ELR (cell line): ENCODE results near the gene TTLL5.

Experiments used
- DNase-seq: peaks from one replicate; pipeline ENCODE4 v3.0.0-alpha.2; 2015; ENCODE audit warnings: low read depth

The TTLL5 gene

GRCh38 chr14:75732888-75733287 lies 71.8 kb downstream of the TTLL5 start:
- no peak for DNase-seq

- no peak for DNase-seq
Measured at GRCh38 chr14:75734854-75735253, 73.8 kb downstream of the TTLL5 start.

- no peak for DNase-seq
Measured at GRCh38 chr14:75736845-75737485, 75.9 kb downstream of the TTLL5 start.

GRCh38 chr14:75738192-75738591 lies 77.1 kb downstream of the TTLL5 start:
- no peak for DNase-seq

- no peak for DNase-seq
Measured at GRCh38 chr14:75742867-75743266, 81.8 kb downstream of the TTLL5 start.

- no peak for DNase-seq
Measured at GRCh38 chr14:75747899-75748298, 86.9 kb downstream of the TTLL5 start.

GRCh38 chr14:75748336-75748735 lies 87.3 kb downstream of the TTLL5 start:
- no peak for DNase-seq

- no peak for DNase-seq
Measured at GRCh38 chr14:75751296-75751695, 90.2 kb downstream of the TTLL5 start.

- DNase-seq: no peak
Measured at GRCh38 chr14:75752086-75752485, 91.0 kb downstream of the TTLL5 start.

GRCh38 chr14:75752907-75753594 lies 92.0 kb downstream of the TTLL5 start:
- DNase-seq: peak; percentile 26

GRCh38 chr14:75753696-75754095 lies 92.7 kb downstream of the TTLL5 start:
- DNase-seq: no peak

- no peak for DNase-seq
Measured at GRCh38 chr14:75757644-75758402, 96.8 kb downstream of the TTLL5 start.

- DNase-seq: no peak
Measured at GRCh38 chr14:75764020-75764419, 103.0 kb downstream of the TTLL5 start.

- peak; percentile 6 for DNase-seq
Measured at GRCh38 chr14:75769047-75769685, 108.1 kb downstream of the TTLL5 start.

GRCh38 chr14:75770635-75771034 lies 109.6 kb downstream of the TTLL5 start:
- no peak for DNase-seq

- no peak for DNase-seq
Measured at GRCh38 chr14:75771595-75771994, 110.5 kb downstream of the TTLL5 start.

GRCh38 chr14:75773046-75773445 lies 112.0 kb downstream of the TTLL5 start:
- no peak for DNase-seq

GRCh38 chr14:75781096-75781495 lies 120.0 kb downstream of the TTLL5 start:
- no peak for DNase-seq

- DNase-seq: no peak
Measured at GRCh38 chr14:75783184-75783583, 122.1 kb downstream of the TTLL5 start.

- no peak for DNase-seq
Measured at GRCh38 chr14:75783602-75784313, 122.7 kb downstream of the TTLL5 start.

- DNase-seq: no peak
Measured at GRCh38 chr14:75784314-75784686, 123.3 kb downstream of the TTLL5 start.

- DNase-seq: peak; percentile 25
Measured at GRCh38 chr14:75793806-75794205, 132.8 kb downstream of the TTLL5 start.
